Ovary (tissue), 3 donors: ENCODE results near the gene RAPGEF4.

Experiments
- CTCF ChIP-seq, 3 donors: fragments of 450-650 bp in 2 of 3; fragments of 200-600 bp in 1 of 3; IDR thresholded peaks; one replicate each; pipeline versions ENCODE4 v1.5.1 to v1.8.0; 2016 to 2022; ENCODE audit warnings: antibody characterized with exemption in 3 of 3, mild to moderate bottlenecking in 1 of 3
- EP300 ChIP-seq: sonication (generic); formaldehyde crosslinking; IDR thresholded peaks from one replicate; pipeline ENCODE4 v1.6.1; 2017; ENCODE audit warnings: antibody characterized with exemption
- donor health status: DM: no; HTN: no; CAD: no.

GRCh38 chr2:172929644-172930043, 194.0 kb downstream of the RAPGEF4 start:
- no peak for TF ChIP-seq CTCF (IDR thresholded peaks at IDR 0.05)
- TF ChIP-seq EP300, result no peak
